GM21423 (cell line): Measurements from ENCODE around the gene DDX25.

Experiments used
- ATAC-seq: cut with Tn5 transposase; IDR thresholded peaks from one replicate; pipeline ENCODE4 v1.9.1; 2021; ENCODE audit warnings: mild to moderate bottlenecking, moderate library complexity; ENCODE audit not compliant: unreplicated experiment

Gene DDX25

DNA sequence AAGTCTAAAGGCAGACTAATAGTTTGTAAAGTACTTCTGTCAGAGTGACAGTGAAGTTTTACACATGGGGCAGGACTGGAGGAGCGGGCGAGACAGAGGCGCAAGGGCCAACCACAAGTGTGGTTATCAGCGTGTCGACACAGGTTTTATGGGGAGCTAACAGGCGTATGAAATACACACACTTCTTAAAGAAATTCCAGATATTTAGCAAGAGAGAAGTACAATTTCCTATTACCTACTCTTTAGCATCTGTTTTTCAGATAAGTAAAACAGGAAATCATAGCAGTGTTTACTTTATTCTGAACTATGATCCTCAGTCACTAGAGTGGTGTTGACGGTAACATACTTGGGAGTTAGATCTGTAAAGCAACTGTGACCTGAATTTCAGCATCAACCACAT lies 64.0 kb downstream of the DDX25 start:
- no peak for ATAC-seq

DNA sequence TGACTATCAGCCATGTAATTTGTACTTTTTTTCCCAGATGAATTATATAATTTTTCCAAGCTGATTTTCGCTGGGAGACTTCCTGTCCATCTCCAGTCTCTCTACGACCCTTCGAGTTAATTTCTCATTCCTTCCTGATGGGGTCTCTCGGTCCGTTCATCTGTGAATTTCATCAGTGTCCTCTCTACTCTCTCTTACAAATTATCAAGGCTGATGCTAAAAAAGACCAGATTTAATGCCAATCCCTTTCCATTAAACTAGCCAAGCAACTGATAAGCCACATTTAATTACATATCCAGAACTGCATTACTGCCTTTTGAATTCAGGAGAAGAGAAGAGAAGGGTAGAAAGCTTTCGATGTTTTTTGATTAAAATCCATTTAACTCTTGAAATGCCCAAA lies 67.3 kb downstream of the DDX25 start:
- ATAC-seq, result no peak

DNA sequence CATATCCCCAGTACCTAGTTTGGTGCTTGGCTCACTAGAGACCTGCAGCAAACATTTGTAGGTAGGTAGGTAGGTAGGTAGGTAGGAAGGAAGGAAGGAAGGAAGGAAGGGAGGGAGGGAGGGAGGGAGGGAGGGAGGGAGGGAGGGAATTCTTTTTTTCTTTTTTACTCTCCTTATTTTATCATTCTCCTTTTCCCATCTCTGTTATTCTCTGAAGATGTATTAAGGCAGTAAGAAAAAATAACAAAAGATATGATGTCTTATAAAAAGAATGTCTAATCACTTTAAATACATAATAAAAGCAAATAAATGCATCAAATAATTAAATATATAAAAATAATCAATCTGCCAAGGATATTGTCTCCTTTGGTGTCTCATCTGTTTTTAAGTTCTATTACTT lies 70.0 kb downstream of the DDX25 start:
- ATAC-seq, result no peak

DNA sequence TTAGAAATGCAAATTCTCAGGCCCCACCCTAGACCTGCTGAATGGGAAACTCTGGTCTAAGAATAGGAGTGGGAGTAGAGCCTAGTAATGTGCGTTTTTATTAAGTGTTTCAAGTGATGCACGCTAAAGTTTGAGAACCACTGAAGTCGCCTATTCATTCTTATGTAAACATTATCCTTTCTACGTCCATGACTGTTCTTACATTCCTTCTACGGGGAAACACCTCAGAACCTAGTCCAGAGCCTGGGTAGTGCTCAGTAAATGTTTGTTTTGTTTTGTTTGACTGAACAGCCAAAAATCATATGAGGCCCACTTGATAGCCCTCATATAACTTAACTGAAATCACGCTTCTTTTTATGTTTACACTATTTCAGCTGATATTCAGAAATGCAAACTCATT lies 71.3 kb downstream of the DDX25 start:
- ATAC-seq, result no peak

DNA sequence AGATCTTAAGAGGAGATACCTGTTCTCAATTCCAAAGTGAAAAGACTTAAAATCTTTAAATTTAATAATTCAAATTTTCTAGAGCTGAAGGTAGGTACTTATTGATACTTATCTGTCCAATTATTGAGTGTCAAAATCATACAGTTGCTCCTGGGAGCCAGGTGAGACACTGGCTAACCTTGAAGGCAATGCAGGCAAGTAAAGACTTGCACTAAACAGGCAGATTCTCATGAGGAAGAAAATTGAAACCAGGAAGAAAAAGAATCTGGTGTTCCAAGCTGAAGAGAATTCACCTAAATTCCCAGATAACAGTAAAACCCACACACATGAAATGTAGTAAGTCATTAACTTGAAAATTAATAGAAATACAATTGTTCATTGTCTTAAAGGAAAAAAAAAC lies 71.8 kb downstream of the DDX25 start:
- ATAC-seq, result no peak

DNA sequence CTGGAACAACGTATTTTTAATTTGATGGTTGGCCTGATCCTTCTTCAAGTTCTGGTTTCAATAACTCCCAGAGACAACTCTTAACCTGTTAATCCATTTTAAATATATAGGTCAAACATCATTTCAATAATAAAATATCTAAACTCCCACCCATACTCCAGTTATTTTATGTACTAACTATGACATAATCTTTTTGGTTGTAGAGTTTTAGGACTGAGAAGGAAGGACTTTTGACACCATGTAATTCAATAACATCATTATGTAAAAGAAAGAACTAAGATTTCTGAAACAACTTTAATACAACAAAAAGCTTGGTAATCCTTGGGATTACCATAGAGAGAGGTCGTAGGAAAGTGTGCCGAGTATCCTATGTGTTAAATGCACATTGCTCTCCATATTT lies 73.0 kb downstream of the DDX25 start:
- no peak for ATAC-seq

DNA sequence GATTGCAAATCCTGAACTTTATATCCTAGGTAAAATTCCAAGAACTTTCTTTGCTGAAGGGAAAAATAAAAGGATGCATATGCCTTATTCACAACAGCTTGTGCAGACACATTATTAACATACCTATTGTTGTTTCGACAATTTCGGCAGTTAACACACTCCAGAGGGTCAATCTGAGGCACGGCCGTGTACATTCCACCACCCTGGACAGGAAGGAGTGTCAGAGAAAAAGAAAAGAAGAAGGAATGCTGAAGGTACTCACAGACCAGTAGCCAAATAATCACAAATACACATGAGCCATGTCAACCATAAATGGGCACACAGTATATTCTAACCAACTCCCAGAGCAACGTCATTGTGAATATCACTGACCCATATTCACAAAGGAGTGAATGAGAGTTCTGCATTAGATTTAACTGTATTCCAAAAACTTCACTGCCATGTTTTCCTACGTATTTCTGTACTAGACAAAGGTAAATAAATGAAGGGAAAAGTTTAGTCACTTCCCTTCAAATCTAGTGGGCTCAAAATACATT lies 73.9 kb downstream of the DDX25 start:
- no peak for ATAC-seq
